Measurements from ENCODE around the gene NKAIN2. TPM values are rescaled to one million over a fixed set of nuclear protein-coding genes. Genes with fewer than 3 reads are reported as not detected.

The NKAIN2 gene
- total RNA-seq, 3 donors from 2014 or later (not counting 1 experiment from before 2014, with no cell fraction given): 0.45 TPM; not detected in 2

- WGBS (ENCODE audit: insufficient coverage): 86% methylated on average over 6 of the region's 6 CpGs
- Mint-ChIP-seq H3K36me3 (no peaks in the 10 kb centered on the region), H3K27me3 (ENCODE audit: low read depth in 2 of 2) (no peaks in the 10 kb centered on the region), H3K4me3 (no peak overlapping the region), H3K4me1 (no peaks in the 10 kb centered on the region), H3K9me3 (peaks cover 4 to 11% of the 10 kb centered on the region in 2 donors), H3K27ac (no peak overlapping the region)
- TF ChIP-seq, protein P1, sequence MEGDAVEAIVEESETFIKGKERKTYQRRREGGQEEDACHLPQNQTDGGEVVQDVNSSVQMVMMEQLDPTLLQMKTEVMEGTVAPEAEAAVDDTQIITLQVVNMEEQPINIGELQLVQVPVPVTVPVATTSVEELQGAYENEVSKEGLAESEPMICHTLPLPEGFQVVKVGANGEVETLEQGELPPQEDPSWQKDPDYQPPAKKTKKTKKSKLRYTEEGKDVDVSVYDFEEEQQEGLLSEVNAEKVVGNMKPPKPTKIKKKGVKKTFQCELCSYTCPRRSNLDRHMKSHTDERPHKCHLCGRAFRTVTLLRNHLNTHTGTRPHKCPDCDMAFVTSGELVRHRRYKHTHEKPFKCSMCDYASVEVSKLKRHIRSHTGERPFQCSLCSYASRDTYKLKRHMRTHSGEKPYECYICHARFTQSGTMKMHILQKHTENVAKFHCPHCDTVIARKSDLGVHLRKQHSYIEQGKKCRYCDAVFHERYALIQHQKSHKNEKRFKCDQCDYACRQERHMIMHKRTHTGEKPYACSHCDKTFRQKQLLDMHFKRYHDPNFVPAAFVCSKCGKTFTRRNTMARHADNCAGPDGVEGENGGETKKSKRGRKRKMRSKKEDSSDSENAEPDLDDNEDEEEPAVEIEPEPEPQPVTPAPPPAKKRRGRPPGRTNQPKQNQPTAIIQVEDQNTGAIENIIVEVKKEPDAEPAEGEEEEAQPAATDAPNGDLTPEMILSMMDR (IDR thresholded peaks at IDR 0.05): no peak
- intact Hi-C loops (cut with micrococcal nuclease): no loop called here
- Histone ChIP-seq H3K9me3 (ENCODE audit: control insufficient read depth, insufficient read depth, low read length) (no peaks in the 10 kb centered on the region), H3K4me1 (ENCODE audit: control insufficient read depth, insufficient read depth, low read length) (no peaks in the 10 kb centered on the region), H3K27me3 (ENCODE audit: control insufficient read depth, insufficient read depth, low read length) (no peaks in the 10 kb centered on the region), H3K4me3 (ENCODE audit: low read length) (no peak overlapping the region), H3K27ac (ENCODE audit: low read length) (no peak overlapping the region), H3K36me3 (ENCODE audit: control insufficient read depth, insufficient read depth, low read length) (no peaks in the 10 kb centered on the region)
- ATAC-seq: no peak
- DNase-seq: no peak
Measured at GRCh38 chr6:123895806-123896205, 92.1 kb downstream of the NKAIN2 start.

DNA sequence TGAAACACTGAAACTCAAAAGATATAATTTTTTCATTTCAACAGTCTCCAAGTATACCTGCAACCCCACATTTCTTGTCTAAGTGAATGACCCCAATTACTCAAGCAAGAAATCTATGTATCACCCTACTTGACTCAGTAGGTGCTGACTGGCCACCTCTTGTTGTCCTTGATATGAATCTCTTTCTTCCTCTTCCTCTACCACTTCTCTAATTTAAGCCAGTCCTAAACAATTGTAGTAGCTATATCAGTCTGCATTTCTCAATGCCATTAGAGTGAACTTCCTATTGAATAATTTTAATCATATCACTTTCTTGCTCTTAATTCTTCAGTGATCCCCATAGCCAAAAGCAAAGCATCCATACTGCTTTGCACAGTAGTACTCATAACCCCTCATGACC is 93.2 kb downstream of the NKAIN2 start:
- no peaks in the 10 kb centered on the region for H3K36me3 ChIP-seq (ENCODE audit: control insufficient read depth, insufficient read depth, low read length)
- H3K4me1 ChIP-seq (ENCODE audit: control insufficient read depth, insufficient read depth, low read length): no peaks in the 10 kb centered on the region
- no peak overlapping the region for H3K27ac ChIP-seq (ENCODE audit: low read length)
- Mint-ChIP-seq H3K27me3 (ENCODE audit: low read depth in 2 of 2) (no peaks in the 10 kb centered on the region), H3K4me3 (no peak overlapping the region), H3K9me3 (peaks cover 4 to 11% of the 10 kb centered on the region in 2 donors), H3K36me3 (no peaks in the 10 kb centered on the region), H3K27ac (no peak overlapping the region), H3K4me1 (no peaks in the 10 kb centered on the region)
- no peak for DNase-seq
- TF ChIP-seq, protein P1 (IDR thresholded peaks at IDR 0.05): no peak
- intact Hi-C loops (cut with micrococcal nuclease): no loop called here
- no peaks in the 10 kb centered on the region for H3K27me3 ChIP-seq (ENCODE audit: control insufficient read depth, insufficient read depth, low read length)
- H3K4me3 ChIP-seq (ENCODE audit: low read length): no peak overlapping the region
- ATAC-seq: peak in 1 of 3 donors; percentile 61
- H3K9me3 ChIP-seq (ENCODE audit: control insufficient read depth, insufficient read depth, low read length): no peaks in the 10 kb centered on the region

DNA sequence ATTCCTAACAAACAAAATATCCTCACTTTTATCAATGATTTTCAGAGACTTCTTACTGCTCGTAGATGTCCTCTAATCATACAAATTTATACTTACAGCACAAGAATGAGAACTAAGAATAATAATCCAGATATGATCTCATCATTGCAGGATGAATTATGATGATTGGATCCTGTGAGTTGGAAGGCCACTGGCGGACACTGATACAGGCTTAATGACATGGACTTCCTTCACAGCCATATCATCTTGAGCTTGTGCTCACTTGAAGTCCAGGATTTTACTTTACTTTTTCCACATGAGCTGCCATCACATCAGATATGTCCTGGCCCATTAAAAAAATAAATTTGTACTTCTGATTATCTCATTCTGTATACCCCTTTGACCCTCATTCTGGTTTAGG is 94.3 kb downstream of the NKAIN2 start:
- intact Hi-C loops (cut with micrococcal nuclease): no loop called here

DNA sequence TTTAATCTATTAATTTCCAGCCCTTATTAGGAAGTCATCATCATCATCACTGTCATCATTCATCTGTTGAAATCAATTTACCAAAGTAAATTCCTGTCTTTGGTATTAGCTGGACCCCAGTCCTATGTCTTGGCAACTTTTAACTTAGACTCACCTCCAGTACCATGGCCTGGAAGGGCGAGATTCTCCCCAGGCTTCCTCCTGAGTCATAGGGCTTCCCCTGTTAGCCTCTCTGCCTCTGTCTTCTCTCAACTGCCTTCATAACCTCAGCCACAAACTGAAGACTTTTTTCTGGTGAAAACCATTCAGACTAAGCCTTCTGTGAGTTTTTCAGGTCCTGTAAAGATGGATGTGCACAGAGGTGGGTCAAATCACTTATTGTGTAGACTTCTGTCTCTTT is 95.0 kb downstream of the NKAIN2 start:
- H3K36me3 ChIP-seq (ENCODE audit: control insufficient read depth, insufficient read depth, low read length): no peaks in the 10 kb centered on the region

More for the DNA sequence above, 94.3 kb downstream of the NKAIN2 start:
- Mint-ChIP-seq H3K9me3 (peaks cover 6 to 8% of the 10 kb centered on the region in 2 donors), H3K36me3 (no peaks in the 10 kb centered on the region), H3K27me3 (ENCODE audit: low read depth in 2 of 2) (no peaks in the 10 kb centered on the region), H3K27ac (no peak overlapping the region), H3K4me1 (no peaks in the 10 kb centered on the region), H3K4me3 (no peak overlapping the region)
- Histone ChIP-seq H3K36me3 (ENCODE audit: control insufficient read depth, insufficient read depth, low read length) (no peaks in the 10 kb centered on the region), H3K4me1 (ENCODE audit: control insufficient read depth, insufficient read depth, low read length) (no peaks in the 10 kb centered on the region), H3K4me3 (ENCODE audit: low read length) (no peak overlapping the region), H3K9me3 (ENCODE audit: control insufficient read depth, insufficient read depth, low read length) (no peaks in the 10 kb centered on the region), H3K27ac (ENCODE audit: low read length) (no peak overlapping the region), H3K27me3 (ENCODE audit: control insufficient read depth, insufficient read depth, low read length) (no peaks in the 10 kb centered on the region)
- 88% methylated on average over 1 of the region's 2 CpGs for whole genome bisulfite sequencing (ENCODE audit: insufficient coverage)
- ATAC-seq (no peak), DNase-seq (no peak)
- TF ChIP-seq, protein P1 (IDR thresholded peaks at IDR 0.05): no peak

More for the DNA sequence above, 95.0 kb downstream of the NKAIN2 start:
- TF ChIP-seq, protein P1 (IDR thresholded peaks at IDR 0.05): no peak
- intact Hi-C loops (cut with micrococcal nuclease): no loop called here
- DNase-seq (no peak), ATAC-seq (no peak)
- Mint-ChIP-seq H3K36me3 (no peaks in the 10 kb centered on the region), H3K27ac (no peak overlapping the region), H3K4me3 (no peak overlapping the region), H3K9me3 (peaks cover 6 to 8% of the 10 kb centered on the region in 2 donors), H3K27me3 (ENCODE audit: low read depth in 2 of 2) (no peaks in the 10 kb centered on the region), H3K4me1 (no peaks in the 10 kb centered on the region)
- Histone ChIP-seq H3K27me3 (ENCODE audit: control insufficient read depth, insufficient read depth, low read length) (no peaks in the 10 kb centered on the region), H3K9me3 (ENCODE audit: control insufficient read depth, insufficient read depth, low read length) (no peaks in the 10 kb centered on the region), H3K4me1 (ENCODE audit: control insufficient read depth, insufficient read depth, low read length) (no peaks in the 10 kb centered on the region), H3K27ac (ENCODE audit: low read length) (no peak overlapping the region), H3K4me3 (ENCODE audit: low read length) (no peak overlapping the region)
- 63% methylated on average over 1 of the region's 1 CpG for WGBS (ENCODE audit: insufficient coverage)
